ENCODE measurements around the gene MASP1. TPM values are rescaled to one million over a fixed set of nuclear protein-coding genes. Genes with fewer than 3 reads are reported as not detected.

The MASP1 gene
- total RNA-seq, 1 donor from 2014 or later, result 2.0 TPM

- TF ChIP-seq, protein P1, sequence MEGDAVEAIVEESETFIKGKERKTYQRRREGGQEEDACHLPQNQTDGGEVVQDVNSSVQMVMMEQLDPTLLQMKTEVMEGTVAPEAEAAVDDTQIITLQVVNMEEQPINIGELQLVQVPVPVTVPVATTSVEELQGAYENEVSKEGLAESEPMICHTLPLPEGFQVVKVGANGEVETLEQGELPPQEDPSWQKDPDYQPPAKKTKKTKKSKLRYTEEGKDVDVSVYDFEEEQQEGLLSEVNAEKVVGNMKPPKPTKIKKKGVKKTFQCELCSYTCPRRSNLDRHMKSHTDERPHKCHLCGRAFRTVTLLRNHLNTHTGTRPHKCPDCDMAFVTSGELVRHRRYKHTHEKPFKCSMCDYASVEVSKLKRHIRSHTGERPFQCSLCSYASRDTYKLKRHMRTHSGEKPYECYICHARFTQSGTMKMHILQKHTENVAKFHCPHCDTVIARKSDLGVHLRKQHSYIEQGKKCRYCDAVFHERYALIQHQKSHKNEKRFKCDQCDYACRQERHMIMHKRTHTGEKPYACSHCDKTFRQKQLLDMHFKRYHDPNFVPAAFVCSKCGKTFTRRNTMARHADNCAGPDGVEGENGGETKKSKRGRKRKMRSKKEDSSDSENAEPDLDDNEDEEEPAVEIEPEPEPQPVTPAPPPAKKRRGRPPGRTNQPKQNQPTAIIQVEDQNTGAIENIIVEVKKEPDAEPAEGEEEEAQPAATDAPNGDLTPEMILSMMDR (IDR thresholded peaks at IDR 0.05), result no peak
- Mint-ChIP-seq H3K36me3 (ENCODE audit: low read depth) (peaks cover 4% of the 10 kb centered on the region), H3K27ac (ENCODE audit: unreplicated experiment) (no peak overlapping the region), H3K9me3 (ENCODE audit: low read depth) (peaks cover 6% of the 10 kb centered on the region), H3K4me1 (ENCODE audit: low read depth) (no peaks in the 10 kb centered on the region), H3K27me3 (ENCODE audit: low read depth) (peaks cover under 1% of the 10 kb centered on the region), H3K4me3 (ENCODE audit: unreplicated experiment) (no peak overlapping the region)
- no peak for DNase-seq (ENCODE audit: low spot score)
Observed at GRCh38 chr3:187274977-187275338, 16.6 kb downstream of the MASP1 start.

- TF ChIP-seq, protein P1 (IDR thresholded peaks at IDR 0.05), result no peak
- H3K9me3 Mint-ChIP-seq (ENCODE audit: low read depth), result peaks cover 12% of the 10 kb centered on the region
- H3K36me3 Mint-ChIP-seq (ENCODE audit: low read depth), result peaks cover 7% of the 10 kb centered on the region
- no peak overlapping the region for H3K27ac Mint-ChIP-seq (ENCODE audit: unreplicated experiment)
- no peak for DNase-seq (ENCODE audit: low spot score)
- no peaks in the 10 kb centered on the region for H3K27me3 Mint-ChIP-seq (ENCODE audit: low read depth)
- no peaks in the 10 kb centered on the region for H3K4me1 Mint-ChIP-seq (ENCODE audit: low read depth)
- H3K4me3 Mint-ChIP-seq (ENCODE audit: unreplicated experiment), result no peak overlapping the region
Observed at GRCh38 chr3:187274315-187274976, 17.1 kb downstream of the MASP1 start.

DNA sequence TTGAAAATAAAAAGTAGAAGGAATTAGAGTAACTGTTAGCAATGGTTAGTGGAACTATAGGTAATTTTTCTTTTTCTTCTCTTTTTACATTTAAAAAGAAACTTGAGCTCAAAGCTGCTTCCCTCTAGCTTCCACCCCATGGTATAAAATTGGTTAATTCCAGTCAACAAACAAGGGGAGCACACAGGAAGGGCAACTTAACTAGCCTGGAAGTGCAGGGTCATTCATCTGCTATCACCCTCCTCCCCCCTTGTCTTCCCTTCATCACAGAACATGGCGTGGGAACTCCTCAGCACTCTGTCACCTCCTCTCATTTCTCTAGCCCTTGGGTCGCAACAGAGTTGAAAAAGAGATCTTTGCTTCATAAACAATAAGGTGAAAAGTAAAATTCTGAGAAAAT, 20.0 kb downstream of the MASP1 start:
- TF ChIP-seq, protein P1 (IDR thresholded peaks at IDR 0.05), result no peak
- peaks cover 19% of the 10 kb centered on the region for H3K9me3 Mint-ChIP-seq (ENCODE audit: low read depth)
- no peaks in the 10 kb centered on the region for H3K4me1 Mint-ChIP-seq (ENCODE audit: low read depth)
- H3K27me3 Mint-ChIP-seq (ENCODE audit: low read depth), result no peaks in the 10 kb centered on the region
- no peak overlapping the region for H3K4me3 Mint-ChIP-seq (ENCODE audit: unreplicated experiment)
- H3K27ac Mint-ChIP-seq (ENCODE audit: unreplicated experiment), result no peak overlapping the region
- peaks cover 7% of the 10 kb centered on the region for H3K36me3 Mint-ChIP-seq (ENCODE audit: low read depth)
- DNase-seq (ENCODE audit: low spot score), result no peak

DNA sequence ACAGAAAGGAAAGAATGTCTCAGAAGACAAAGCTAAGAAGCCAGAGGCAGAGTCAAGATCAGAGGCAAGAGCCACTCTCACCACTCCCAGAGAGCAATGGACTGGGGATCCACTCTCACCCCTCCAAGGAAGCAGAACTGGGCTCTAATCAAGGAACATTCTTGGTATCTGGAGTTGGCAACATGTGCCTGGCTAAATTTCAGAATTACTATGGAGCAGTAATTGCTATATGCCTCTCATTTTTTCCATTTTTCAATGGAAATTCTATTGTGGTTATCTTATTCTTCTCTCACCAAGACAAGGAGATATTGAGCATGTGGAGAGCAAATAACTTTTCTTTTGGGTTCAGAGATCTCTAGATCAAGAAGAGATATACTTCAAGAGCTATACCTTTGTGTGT, 22.1 kb downstream of the MASP1 start:
- peaks cover 7% of the 10 kb centered on the region for H3K36me3 Mint-ChIP-seq (ENCODE audit: low read depth)
- TF ChIP-seq, protein P1 (IDR thresholded peaks at IDR 0.05), result no peak
- H3K4me1 Mint-ChIP-seq (ENCODE audit: low read depth), result peaks cover 17% of the 10 kb centered on the region
- peaks cover 19% of the 10 kb centered on the region for H3K9me3 Mint-ChIP-seq (ENCODE audit: low read depth)
- no peak for DNase-seq (ENCODE audit: low spot score)
- no peak overlapping the region for H3K4me3 Mint-ChIP-seq (ENCODE audit: unreplicated experiment)
- no peaks in the 10 kb centered on the region for H3K27me3 Mint-ChIP-seq (ENCODE audit: low read depth)
- no peak overlapping the region for H3K27ac Mint-ChIP-seq (ENCODE audit: unreplicated experiment)

GRCh38 chr3:187267306-187267705, 24.2 kb downstream of the MASP1 start:
- Mint-ChIP-seq H3K9me3 (ENCODE audit: low read depth) (peaks cover 19% of the 10 kb centered on the region), H3K27ac (ENCODE audit: unreplicated experiment) (no peak overlapping the region), H3K27me3 (ENCODE audit: low read depth) (no peaks in the 10 kb centered on the region), H3K36me3 (ENCODE audit: low read depth) (peaks cover 7% of the 10 kb centered on the region), H3K4me3 (ENCODE audit: unreplicated experiment) (no peak overlapping the region), H3K4me1 (ENCODE audit: low read depth) (peaks cover 32% of the 10 kb centered on the region)
- no peak for DNase-seq (ENCODE audit: low spot score)
- TF ChIP-seq, protein P1 (IDR thresholded peaks at IDR 0.05), result no peak
